HPDE6-E6E7 (cell line): Measurements from ENCODE around the gene SCYGR5.
"Not testable (repeated sequence)": the region's sequence is repeated elsewhere in the genome, so short reads cannot be mapped to it uniquely, and the experiment has no call there.

Experiments
- DNase-seq: peaks from one replicate; pipeline ENCODE4 v3.0.0; 2011; ENCODE audit warnings: missing footprints; ENCODE audit errors: extremely low spot score

Gene SCYGR5

GRCh38 chr2:227666631-227667170 is at the start of gene SCYGR5:
TSS of gene SCYGR5 (plus strand) at chr2:227666804. CDS start at chr2:227666804, 0 bp downstream.
- DNase-seq: not testable (repeated sequence)

- no peak for DNase-seq
These were observed 49.0 kb upstream of the SCYGR5 start, which contains the start of gene SCYGR4 for GRCh38 chr2:227617316-227618230. TSS of gene SCYGR4 (plus strand) at chr2:227617498. CDS start at chr2:227617498, 0 bp downstream.

- DNase-seq: peak; percentile 13
These were observed 43.4 kb upstream of the SCYGR5 start for GRCh38 chr2:227623226-227623625.

- no peak for DNase-seq
These were observed 41.2 kb upstream of the SCYGR5 start for GRCh38 chr2:227625420-227625819.

GRCh38 chr2:227626580-227627151 is 39.9 kb upstream of the SCYGR5 start:
- no peak for DNase-seq

GRCh38 chr2:227627769-227628168 is 38.8 kb upstream of the SCYGR5 start:
- DNase-seq: no peak

- no peak for DNase-seq
These were observed 37.2 kb upstream of the SCYGR5 start for GRCh38 chr2:227629435-227629834.

GRCh38 chr2:227630322-227630721 is 36.3 kb upstream of the SCYGR5 start:
- DNase-seq: no peak

- no peak for DNase-seq
These were observed 33.8 kb upstream of the SCYGR5 start for GRCh38 chr2:227632827-227633226.

- no peak for DNase-seq
These were observed 32.4 kb upstream of the SCYGR5 start for GRCh38 chr2:227634201-227634600.

- DNase-seq: no peak
These were observed 23.9 kb upstream of the SCYGR5 start for GRCh38 chr2:227642656-227643055.

- DNase-seq: no peak
These were observed 22.5 kb upstream of the SCYGR5 start for GRCh38 chr2:227643990-227644551.

- no peak for DNase-seq
These were observed 13.2 kb upstream of the SCYGR5 start for GRCh38 chr2:227653419-227653818.

- DNase-seq: no peak
These were observed 12.2 kb upstream of the SCYGR5 start for GRCh38 chr2:227654426-227654825.

- peak; percentile 86 for DNase-seq
These were observed 11.2 kb upstream of the SCYGR5 start for GRCh38 chr2:227655454-227655853.

- no peak for DNase-seq
These were observed 9.3 kb upstream of the SCYGR5 start for GRCh38 chr2:227657199-227657845.

GRCh38 chr2:227661025-227661649 is 5.5 kb upstream of the SCYGR5 start:
- no peak for DNase-seq

- DNase-seq: no peak
These were observed 4.8 kb upstream of the SCYGR5 start for GRCh38 chr2:227661827-227662226.

- DNase-seq: no peak
These were observed 1.2 kb upstream of the SCYGR5 start for GRCh38 chr2:227665189-227665940.

GRCh38 chr2:227671170-227671905 is 4.7 kb downstream of the SCYGR5 start:
- DNase-seq: no peak
